ENCODE results near the gene NEK5. TPM values are rescaled to one million over a fixed set of nuclear protein-coding genes. Genes with fewer than 3 reads are reported as not detected.

Gene NEK5
- total and polyA plus RNA-seq, 2 donors = 0.28 to 0.34 TPM

- no peaks in the 10 kb centered on the region for H3K9me3 ChIP-seq (ENCODE audit: control insufficient read depth in 2 of 2, insufficient read depth in 1 of 2, low read length in 1 of 2)
- no peak for DNase-seq (ENCODE audit: low read depth in 6 of 9, low spot score in 9 of 9)
- no peaks in the 10 kb centered on the region for H3K36me3 ChIP-seq (ENCODE audit: control insufficient read depth in 2 of 2, insufficient read depth in 2 of 2, low read length in 1 of 2)
- H3K27me3 ChIP-seq (ENCODE audit: control insufficient read depth in 2 of 2, insufficient read depth in 1 of 2, low read length in 1 of 2) = no peaks in the 10 kb centered on the region
- no peak overlapping the region for H3K27ac ChIP-seq (ENCODE audit: low read depth in 1 of 2, low read length in 1 of 2)
- 94% methylated on average over 4 of the region's 4 CpGs for WGBS
- H3K4me1 ChIP-seq (ENCODE audit: control insufficient read depth in 2 of 2, insufficient read depth in 2 of 2, low read length in 2 of 2) = peaks cover 0 to 7% of the 10 kb centered on the region in 2 donors
- no peak overlapping the region for H3K4me3 ChIP-seq (ENCODE audit: low read length in 2 of 2)
Measured at GRCh38 chr13:52002361-52002760, 126.5 kb downstream of the NEK5 start.

- Histone ChIP-seq H3K9me3 (ENCODE audit: control insufficient read depth in 2 of 2, insufficient read depth in 1 of 2, low read length in 1 of 2) (no peaks in the 10 kb centered on the region), H3K4me3 (ENCODE audit: low read length in 2 of 2) (no peak overlapping the region), H3K4me1 (ENCODE audit: control insufficient read depth in 2 of 2, insufficient read depth in 2 of 2, low read length in 2 of 2) (peaks cover 0 to 7% of the 10 kb centered on the region in 2 donors), H3K36me3 (ENCODE audit: control insufficient read depth in 2 of 2, insufficient read depth in 2 of 2, low read length in 1 of 2) (no peaks in the 10 kb centered on the region), H3K27me3 (ENCODE audit: control insufficient read depth in 2 of 2, insufficient read depth in 1 of 2, low read length in 1 of 2) (no peaks in the 10 kb centered on the region), H3K27ac (ENCODE audit: low read depth in 1 of 2, low read length in 1 of 2) (no peak overlapping the region)
- 69% methylated on average over 3 of the region's 3 CpGs for WGBS
- DNase-seq (ENCODE audit: low read depth in 6 of 9, low spot score in 9 of 9) = peak in 3 of 9 donors; percentile 13 to 50 (median 33)
Measured at GRCh38 chr13:52001120-52001731, 127.6 kb downstream of the NEK5 start.

- no peaks in the 10 kb centered on the region for H3K27me3 ChIP-seq (ENCODE audit: control insufficient read depth in 2 of 2, insufficient read depth in 1 of 2, low read length in 1 of 2)
- H3K27ac ChIP-seq (ENCODE audit: low read depth in 1 of 2, low read length in 1 of 2) = no peak overlapping the region
- WGBS = 92% methylated on average over 1 of the region's 1 CpG
- no peaks in the 10 kb centered on the region for H3K9me3 ChIP-seq (ENCODE audit: control insufficient read depth in 2 of 2, insufficient read depth in 1 of 2, low read length in 1 of 2)
- H3K36me3 ChIP-seq (ENCODE audit: control insufficient read depth in 2 of 2, insufficient read depth in 2 of 2, low read length in 1 of 2) = no peaks in the 10 kb centered on the region
- H3K4me3 ChIP-seq (ENCODE audit: low read length in 2 of 2) = no peak overlapping the region
- peaks cover 0 to 7% of the 10 kb centered on the region in 2 donors for H3K4me1 ChIP-seq (ENCODE audit: control insufficient read depth in 2 of 2, insufficient read depth in 2 of 2, low read length in 2 of 2)
- DNase-seq (ENCODE audit: low read depth in 6 of 9, low spot score in 9 of 9) = no peak
Measured at GRCh38 chr13:51999921-52000320, 129.0 kb downstream of the NEK5 start.

GRCh38 chr13:51999510-51999911 lies 129.4 kb downstream of the NEK5 start:
- peaks cover 0 to 7% of the 10 kb centered on the region in 2 donors for H3K4me1 ChIP-seq (ENCODE audit: control insufficient read depth in 2 of 2, insufficient read depth in 2 of 2, low read length in 2 of 2)
- no peaks in the 10 kb centered on the region for H3K27me3 ChIP-seq (ENCODE audit: control insufficient read depth in 2 of 2, insufficient read depth in 1 of 2, low read length in 1 of 2)
- H3K9me3 ChIP-seq (ENCODE audit: control insufficient read depth in 2 of 2, insufficient read depth in 1 of 2, low read length in 1 of 2) = no peaks in the 10 kb centered on the region
- 94% methylated on average over 13 of the region's 13 CpGs for WGBS
- H3K36me3 ChIP-seq (ENCODE audit: control insufficient read depth in 2 of 2, insufficient read depth in 2 of 2, low read length in 1 of 2) = no peaks in the 10 kb centered on the region
- H3K27ac ChIP-seq (ENCODE audit: low read depth in 1 of 2, low read length in 1 of 2) = no peak overlapping the region
- DNase-seq (ENCODE audit: low read depth in 6 of 9, low spot score in 9 of 9) = no peak
- no peak overlapping the region for H3K4me3 ChIP-seq (ENCODE audit: low read length in 2 of 2)

- Histone ChIP-seq H3K4me1 (ENCODE audit: control insufficient read depth in 2 of 2, insufficient read depth in 2 of 2, low read length in 2 of 2) (peaks cover 0 to 7% of the 10 kb centered on the region in 2 donors), H3K27ac (ENCODE audit: low read depth in 1 of 2, low read length in 1 of 2) (no peak overlapping the region), H3K4me3 (ENCODE audit: low read length in 2 of 2) (no peak overlapping the region), H3K36me3 (ENCODE audit: control insufficient read depth in 2 of 2, insufficient read depth in 2 of 2, low read length in 1 of 2) (no peaks in the 10 kb centered on the region), H3K27me3 (ENCODE audit: control insufficient read depth in 2 of 2, insufficient read depth in 1 of 2, low read length in 1 of 2) (no peaks in the 10 kb centered on the region), H3K9me3 (ENCODE audit: control insufficient read depth in 2 of 2, insufficient read depth in 1 of 2, low read length in 1 of 2) (no peaks in the 10 kb centered on the region)
- WGBS = 84% methylated on average over 6 of the region's 6 CpGs
- DNase-seq (ENCODE audit: low read depth in 6 of 9, low spot score in 9 of 9) = no peak
Measured at GRCh38 chr13:51998723-51999509, 130.0 kb downstream of the NEK5 start.

- Histone ChIP-seq H3K36me3 (ENCODE audit: control insufficient read depth in 2 of 2, insufficient read depth in 2 of 2, low read length in 1 of 2) (no peaks in the 10 kb centered on the region), H3K27ac (ENCODE audit: low read depth in 1 of 2, low read length in 1 of 2) (no peak overlapping the region), H3K4me1 (ENCODE audit: control insufficient read depth in 2 of 2, insufficient read depth in 2 of 2, low read length in 2 of 2) (peaks cover 0 to 7% of the 10 kb centered on the region in 2 donors), H3K27me3 (ENCODE audit: control insufficient read depth in 2 of 2, insufficient read depth in 1 of 2, low read length in 1 of 2) (no peaks in the 10 kb centered on the region), H3K4me3 (ENCODE audit: low read length in 2 of 2) (no peak overlapping the region), H3K9me3 (ENCODE audit: control insufficient read depth in 2 of 2, insufficient read depth in 1 of 2, low read length in 1 of 2) (no peaks in the 10 kb centered on the region)
- DNase-seq (ENCODE audit: low read depth in 6 of 9, low spot score in 9 of 9) = no peak
- WGBS = 95% methylated on average over 8 of the region's 8 CpGs
Measured at GRCh38 chr13:51997641-51998330, 131.1 kb downstream of the NEK5 start.

GRCh38 chr13:51997186-51997585 lies 131.7 kb downstream of the NEK5 start:
- DNase-seq (ENCODE audit: low read depth in 6 of 9, low spot score in 9 of 9) = no peak
- over 99% methylated on average over 2 of the region's 2 CpGs for WGBS
- Histone ChIP-seq H3K4me1 (ENCODE audit: control insufficient read depth in 2 of 2, insufficient read depth in 2 of 2, low read length in 2 of 2) (peaks cover 0 to 7% of the 10 kb centered on the region in 2 donors), H3K4me3 (ENCODE audit: low read length in 2 of 2) (no peak overlapping the region), H3K36me3 (ENCODE audit: control insufficient read depth in 2 of 2, insufficient read depth in 2 of 2, low read length in 1 of 2) (no peaks in the 10 kb centered on the region), H3K9me3 (ENCODE audit: control insufficient read depth in 2 of 2, insufficient read depth in 1 of 2, low read length in 1 of 2) (no peaks in the 10 kb centered on the region), H3K27ac (ENCODE audit: low read depth in 1 of 2, low read length in 1 of 2) (no peak overlapping the region), H3K27me3 (ENCODE audit: control insufficient read depth in 2 of 2, insufficient read depth in 1 of 2, low read length in 1 of 2) (no peaks in the 10 kb centered on the region)

- H3K4me3 ChIP-seq (ENCODE audit: low read length in 2 of 2) = no peak overlapping the region
- H3K4me1 ChIP-seq (ENCODE audit: control insufficient read depth in 2 of 2, insufficient read depth in 2 of 2, low read length in 2 of 2) = peaks cover 0 to 7% of the 10 kb centered on the region in 2 donors
- H3K36me3 ChIP-seq (ENCODE audit: control insufficient read depth in 2 of 2, insufficient read depth in 2 of 2, low read length in 1 of 2) = no peaks in the 10 kb centered on the region
- H3K9me3 ChIP-seq (ENCODE audit: control insufficient read depth in 2 of 2, insufficient read depth in 1 of 2, low read length in 1 of 2) = no peaks in the 10 kb centered on the region
- H3K27ac ChIP-seq (ENCODE audit: low read depth in 1 of 2, low read length in 1 of 2) = no peak overlapping the region
- no peak for DNase-seq (ENCODE audit: low read depth in 6 of 9, low spot score in 9 of 9)
- no peaks in the 10 kb centered on the region for H3K27me3 ChIP-seq (ENCODE audit: control insufficient read depth in 2 of 2, insufficient read depth in 1 of 2, low read length in 1 of 2)
- WGBS = 96% methylated on average over 4 of the region's 4 CpGs
Measured at GRCh38 chr13:51996641-51997040, 132.2 kb downstream of the NEK5 start.
